K562 (cell line): ENCODE data around the gene AHI1. TPM values are rescaled to one million over a fixed set of nuclear protein-coding genes. Genes with fewer than 3 reads are reported as not detected.
A peak's percentile ranks its signal among the peaks of the same experiment; 100 is the strongest.

Experiments
- BRF1 ChIP-seq: IDR thresholded peaks from 3 replicates; pipeline ENCODE4 v1.6.1; 2011; ENCODE audit warnings: borderline replicate concordance, mild to moderate bottlenecking; ENCODE audit not compliant: insufficient read length; ENCODE audit errors: extremely low read depth
- CBFA2T2 ChIP-seq: fragments of 450-650 bp; conservative IDR thresholded peaks from 2 replicates; pipeline ENCODE4 v1.6.1; 2017; ENCODE audit warnings: mild to moderate bottlenecking
- FOXM1 ChIP-seq, 2 experiments: fragments of 450-650 bp in 1 of 2; sonication (generic) in 1 of 2; formaldehyde crosslinking in 1 of 2; IDR thresholded peaks; 2 replicates each; pipeline versions ENCODE4 v1.6.1 to v1.9.0; 2017 to 2022; ENCODE audit warnings: low read depth in 2 of 2, mild to moderate bottlenecking in 2 of 2, missing genetic modification reagents in 1 of 2, moderate library complexity in 1 of 2
- ID3 ChIP-seq, 2 experiments: fragments of 250-450 bp in 1 of 2; fragments of 450-650 bp in 1 of 2; sonication (Bioruptor Pico) in 1 of 2; IDR thresholded peaks; 2 replicates each; pipeline versions ENCODE4 v1.6.1 to v1.8.0; 2016 to 2021; ENCODE audit warnings: mild to moderate bottlenecking in 2 of 2, moderate library complexity in 2 of 2, missing compliant biosample characterization in 1 of 2, missing genetic modification characterization in 1 of 2
- MXD1 ChIP-seq: fragments of 250-450 bp; sonication (Bioruptor Pico); IDR thresholded peaks from 2 replicates; pipeline ENCODE4 v1.8.0; 2021; ENCODE audit warnings: borderline replicate concordance, mild to moderate bottlenecking, moderate library complexity; ENCODE audit not compliant: poor library complexity, severe bottlenecking
- MYC ChIP-seq, 2 experiments: fragments of 250-450 bp in 1 of 2; sonication (Bioruptor Pico) in 1 of 2; IDR thresholded peaks; 2 replicates each; pipeline versions ENCODE4 v1.5.1 to v1.6.1; 2012 to 2021; ENCODE audit warnings: low read depth in 2 of 2, borderline replicate concordance in 1 of 2, improper control_type of control experiment in 1 of 2, low read length in 1 of 2, mild to moderate bottlenecking in 1 of 2, moderate library complexity in 1 of 2
- SMAD4 ChIP-seq: fragments of 250-450 bp; sonication (Bioruptor Pico); conservative IDR thresholded peaks from 2 replicates; pipeline ENCODE4 v1.8.0; 2021; ENCODE audit warnings: inconsistent platforms, mild to moderate bottlenecking, moderate library complexity
- ZNF143 ChIP-seq: sonication (generic); formaldehyde crosslinking; IDR thresholded peaks from 2 replicates; pipeline ENCODE4 v1.9.0; 2022; ENCODE audit warnings: mild to moderate bottlenecking, missing genetic modification reagents
- ZNF175 ChIP-seq: fragments of 200-800 bp; sonication (Bioruptor generic); IDR thresholded peaks from 2 replicates; pipeline ENCODE4 v1.6.1; 2016; ENCODE audit warnings: low read depth, mild to moderate bottlenecking, missing genetic modification characterization, missing compliant biosample characterization
- ZNF354B ChIP-seq: fragments of 250-450 bp; sonication (Bioruptor Pico); IDR thresholded peaks from 2 replicates; pipeline ENCODE4 v1.4.0; 2020
- polyA plus RNA-seq, 8 experiments: library from polyadenylated mRNA; depleted of rRNA in 4 of 8; stranded (reverse) in 5 of 8; unstranded in 3 of 8; fragments of >200 nt; fragmentation: Nextera tagmentation in 2 of 8; fragmentation: Illumina TruSeq in 1 of 8; extraction: Ambion mirVana in 2 of 8; extraction: Trizol in 1 of 8; gene quantifications; 2 replicates each; pipeline versions ENCODE4 v1.2.1 to v1.2.3, GENCODE V29; 2011 to 2014; ENCODE audit warnings: inconsistent platforms in 1 of 8, missing spikeins in 1 of 8
- total RNA-seq, 7 experiments: library from RNA; depleted of rRNA in 6 of 7; stranded (reverse); fragments of >200 nt in 6 of 7; fragmentation: Illumina TruSeq in 2 of 7; extraction: Trizol in 2 of 7; gene quantifications; 2 replicates each; pipeline versions ENCODE4 v1.2.1 to v1.2.3, GENCODE V29; 2011 to 2021; ENCODE audit warnings: low replicate concordance in 1 of 7
- TF ChIP-seq, protein P1 (sequence below): fragments of 250-450 bp; sonication (Bioruptor Pico); IDR thresholded peaks from 2 replicates; pipeline ENCODE4 v1.8.0; 2022; ENCODE audit warnings: moderate library complexity, mild to moderate bottlenecking, inconsistent platforms
- TF ChIP-seq, protein P2 (sequence below): fragments of 250-450 bp; sonication (Bioruptor Pico); IDR thresholded peaks from 2 replicates; pipeline ENCODE4 v1.4.0; 2020; ENCODE audit warnings: borderline replicate concordance
- TF ChIP-seq, protein P3 (sequence below): IDR thresholded peaks from 2 replicates; pipeline ENCODE4 v1.6.1; 2014; ENCODE audit warnings: antibody characterized with exemption
- TF ChIP-seq, protein P4 (sequence below): fragments of 250-450 bp; sonication (Bioruptor Pico); IDR thresholded peaks from 2 replicates; pipeline ENCODE4 v1.9.0; 2021; ENCODE audit warnings: mild to moderate bottlenecking
- TF ChIP-seq, protein P5 (sequence below): sonication (generic); IDR thresholded peaks from 2 replicates; pipeline ENCODE4 v1.6.1; 2016
- TF ChIP-seq, protein P6 (sequence below): fragments of 450-650 bp; formaldehyde crosslinking; IDR thresholded peaks from 2 replicates; pipeline ENCODE4 v1.4.0; 2020; ENCODE audit warnings: mild to moderate bottlenecking, moderate library complexity

The AHI1 gene
- total and polyA plus RNA-seq, 9 of the 15 experiments (the other 6 are each of a cell fraction or from before 2014, with no cell fraction given), result 24.7 to 54.9 (median 32.2) TPM

- TF ChIP-seq, protein P1, sequence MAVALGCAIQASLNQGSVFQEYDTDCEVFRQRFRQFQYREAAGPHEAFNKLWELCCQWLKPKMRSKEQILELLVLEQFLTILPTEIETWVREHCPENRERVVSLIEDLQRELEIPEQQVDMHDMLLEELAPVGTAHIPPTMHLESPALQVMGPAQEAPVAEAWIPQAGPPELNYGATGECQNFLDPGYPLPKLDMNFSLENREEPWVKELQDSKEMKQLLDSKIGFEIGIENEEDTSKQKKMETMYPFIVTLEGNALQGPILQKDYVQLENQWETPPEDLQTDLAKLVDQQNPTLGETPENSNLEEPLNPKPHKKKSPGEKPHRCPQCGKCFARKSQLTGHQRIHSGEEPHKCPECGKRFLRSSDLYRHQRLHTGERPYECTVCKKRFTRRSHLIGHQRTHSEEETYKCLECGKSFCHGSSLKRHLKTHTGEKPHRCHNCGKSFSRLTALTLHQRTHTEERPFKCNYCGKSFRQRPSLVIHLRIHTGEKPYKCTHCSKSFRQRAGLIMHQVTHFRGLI (CRISPR knock-in tag), result peak; percentile 88; the same call in 1 of the 2 replicates
- TF ChIP-seq ZNF354B (CRISPR knock-in tag) (peak; percentile 72; the same call in 1 of the 2 replicates), MXD1 (CRISPR knock-in tag) (no peak), MYC (IDR thresholded peaks at IDR 0.05; ENCODE audit: low read depth, low read length) (peak; percentile 78), MYC (CRISPR knock-in tag; IDR thresholded peaks at IDR 0.05; ENCODE audit: borderline replicate concordance, low read depth) (no peak), FOXM1 (IDR thresholded peaks at IDR 0.05; ENCODE audit: low read depth) (peak; percentile 99), FOXM1 (CRISPR knock-in tag; IDR thresholded peaks at IDR 0.05; ENCODE audit: low read depth) (no peak), BRF1 (no peak), SMAD4 (CRISPR knock-in tag) (peak; percentile 99), CBFA2T2 (peak; percentile 100), ZNF175 (CRISPR knock-in tag) (peak; percentile 98), ZNF143 (CRISPR knock-in tag) (no peak), ID3 (CRISPR knock-in tag; IDR thresholded peaks at IDR 0.05) (no peak), ID3 (tag; IDR thresholded peaks at IDR 0.05) (peak; percentile 97)
- TF ChIP-seq, protein P2, sequence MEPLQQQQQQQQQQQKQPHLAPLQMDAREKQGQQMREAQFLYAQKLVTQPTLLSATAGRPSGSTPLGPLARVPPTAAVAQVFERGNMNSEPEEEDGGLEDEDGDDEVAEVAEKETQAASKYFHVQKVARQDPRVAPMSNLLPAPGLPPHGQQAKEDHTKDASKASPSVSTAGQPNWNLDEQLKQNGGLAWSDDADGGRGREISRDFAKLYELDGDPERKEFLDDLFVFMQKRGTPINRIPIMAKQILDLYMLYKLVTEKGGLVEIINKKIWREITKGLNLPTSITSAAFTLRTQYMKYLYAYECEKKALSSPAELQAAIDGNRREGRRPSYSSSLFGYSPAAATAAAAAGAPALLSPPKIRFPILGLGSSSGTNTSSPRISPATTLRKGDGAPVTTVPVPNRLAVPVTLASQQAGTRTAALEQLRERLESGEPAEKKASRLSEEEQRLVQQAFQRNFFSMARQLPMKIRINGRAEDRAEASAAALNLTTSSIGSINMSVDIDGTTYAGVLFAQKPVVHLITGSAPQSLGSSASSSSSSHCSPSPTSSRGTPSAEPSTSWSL, result no peak
- TF ChIP-seq, protein P3, sequence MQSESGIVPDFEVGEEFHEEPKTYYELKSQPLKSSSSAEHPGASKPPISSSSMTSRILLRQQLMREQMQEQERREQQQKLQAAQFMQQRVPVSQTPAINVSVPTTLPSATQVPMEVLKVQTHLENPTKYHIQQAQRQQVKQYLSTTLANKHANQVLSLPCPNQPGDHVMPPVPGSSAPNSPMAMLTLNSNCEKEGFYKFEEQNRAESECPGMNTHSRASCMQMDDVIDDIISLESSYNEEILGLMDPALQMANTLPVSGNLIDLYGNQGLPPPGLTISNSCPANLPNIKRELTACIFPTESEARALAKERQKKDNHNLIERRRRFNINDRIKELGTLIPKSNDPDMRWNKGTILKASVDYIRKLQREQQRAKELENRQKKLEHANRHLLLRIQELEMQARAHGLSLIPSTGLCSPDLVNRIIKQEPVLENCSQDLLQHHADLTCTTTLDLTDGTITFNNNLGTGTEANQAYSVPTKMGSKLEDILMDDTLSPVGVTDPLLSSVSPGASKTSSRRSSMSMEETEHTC, result peak; percentile 93
- TF ChIP-seq, protein P4, sequence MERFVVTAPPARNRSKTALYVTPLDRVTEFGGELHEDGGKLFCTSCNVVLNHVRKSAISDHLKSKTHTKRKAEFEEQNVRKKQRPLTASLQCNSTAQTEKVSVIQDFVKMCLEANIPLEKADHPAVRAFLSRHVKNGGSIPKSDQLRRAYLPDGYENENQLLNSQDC (CRISPR knock-in tag), result peak; percentile 32; the same call in 1 of the 2 replicates
- TF ChIP-seq, protein P5, sequence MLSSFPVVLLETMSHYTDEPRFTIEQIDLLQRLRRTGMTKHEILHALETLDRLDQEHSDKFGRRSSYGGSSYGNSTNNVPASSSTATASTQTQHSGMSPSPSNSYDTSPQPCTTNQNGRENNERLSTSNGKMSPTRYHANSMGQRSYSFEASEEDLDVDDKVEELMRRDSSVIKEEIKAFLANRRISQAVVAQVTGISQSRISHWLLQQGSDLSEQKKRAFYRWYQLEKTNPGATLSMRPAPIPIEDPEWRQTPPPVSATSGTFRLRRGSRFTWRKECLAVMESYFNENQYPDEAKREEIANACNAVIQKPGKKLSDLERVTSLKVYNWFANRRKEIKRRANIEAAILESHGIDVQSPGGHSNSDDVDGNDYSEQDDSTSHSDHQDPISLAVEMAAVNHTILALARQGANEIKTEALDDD, result peak; percentile 100
- TF ChIP-seq, protein P6, sequence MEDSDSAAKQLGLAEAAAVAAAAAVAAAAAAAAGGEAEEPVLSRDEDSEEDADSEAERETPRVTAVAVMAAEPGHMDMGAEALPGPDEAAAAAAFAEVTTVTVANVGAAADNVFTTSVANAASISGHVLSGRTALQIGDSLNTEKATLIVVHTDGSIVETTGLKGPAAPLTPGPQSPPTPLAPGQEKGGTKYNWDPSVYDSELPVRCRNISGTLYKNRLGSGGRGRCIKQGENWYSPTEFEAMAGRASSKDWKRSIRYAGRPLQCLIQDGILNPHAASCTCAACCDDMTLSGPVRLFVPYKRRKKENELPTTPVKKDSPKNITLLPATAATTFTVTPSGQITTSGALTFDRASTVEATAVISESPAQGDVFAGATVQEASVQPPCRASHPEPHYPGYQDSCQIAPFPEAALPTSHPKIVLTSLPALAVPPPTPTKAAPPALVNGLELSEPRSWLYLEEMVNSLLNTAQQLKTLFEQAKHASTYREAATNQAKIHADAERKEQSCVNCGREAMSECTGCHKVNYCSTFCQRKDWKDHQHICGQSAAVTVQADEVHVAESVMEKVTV (CRISPR knock-in tag), result peak; percentile 64; the same call in 1 of the 2 replicates
These were observed 174.3 kb downstream of the AHI1 start (continued) for GRCh38 chr6:135323202-135323668.
